Right cardiac atrium (tissue), 5 donors: ENCODE data around the gene ZNF610. TPM values are rescaled to one million over a fixed set of nuclear protein-coding genes. Genes with fewer than 3 reads are reported as not detected.
A peak's percentile ranks its signal among the peaks of the same experiment; 100 is the strongest.
"Not testable (repeated sequence)": the region's sequence is repeated elsewhere in the genome, so short reads cannot be mapped to it uniquely, and the experiment has no call there.

Experiments
- ATAC-seq, 2 donors: fragments of 200-7000 bp; cut with Tn5 transposase; one replicate each; pipeline versions ENCODE4 v1.8.0 to v1.9.1; 2020; ENCODE audit warnings: moderate library complexity in 2 of 2, mild to moderate bottlenecking in 1 of 2
- DNase-seq, 3 donors: peaks; one replicate each; pipeline ENCODE4 v3.0.0-alpha.2; 2020
- H3K27ac ChIP-seq: one replicate; pipeline ENCODE4 v1.5.1; 2013; ENCODE audit warnings: mild to moderate bottlenecking, low read length, control low read depth, moderate library complexity
- H3K27me3 ChIP-seq: one replicate; pipeline ENCODE4 v1.6.1; 2013; ENCODE audit not compliant: control insufficient read depth, insufficient read depth
- H3K4me1 ChIP-seq: one replicate; pipeline ENCODE4 v1.6.1; 2013; ENCODE audit warnings: low read length; ENCODE audit not compliant: control insufficient read depth, insufficient read depth
- H3K4me3 ChIP-seq: one replicate; pipeline ENCODE4 v1.5.1; 2013; ENCODE audit warnings: low read length, control low read depth
- H3K9me3 ChIP-seq: one replicate; pipeline ENCODE4 v1.6.1; 2013; ENCODE audit warnings: low read length; ENCODE audit not compliant: control insufficient read depth
- WGBS: extraction: QIAGEN DNeasy Blood & Tissue Kit; methylation state at CpG from one replicate; pipeline ENCODE4 v1.1.7; 2013; 5-methylcytosine and 5-hydroxymethylcytosine counted together
- intact Hi-C, 4 donors: fragments of 100-400 bp; cut with DNase I; formaldehyde crosslinking; loops; one replicate each; pipeline versions ENCODE4 v1.11.0 to v1.14.0; 2022 to 2023
- long read RNA-seq, 4 donors: library from polyadenylated mRNA; unstranded; transcript quantifications; one replicate each; pipeline ENCODE4 v2.0.0, GENCODE V29; 2020 to 2021
- polyA plus RNA-seq: library from polyadenylated mRNA; stranded (reverse); fragments of 200-250 nt; gene quantifications from one replicate; pipeline ENCODE4 v1.2.3, GENCODE V29; 2013
- total RNA-seq, 4 donors: library from RNA; stranded (reverse); fragmentation: NEBNext Ultra II Directional; extraction: Animal tissue kit (Norgen Biotek cat#: 25700); gene quantifications; one replicate each; pipeline ENCODE4 v1.2.1, GENCODE V29; 2021
- donor health status: healthy with polysubstance abuse.
- donor health status: DM: no; HTN: yes; CAD: no.
- donor health status: DM: no; HTN: no; CAD: no.
- donor health status: DM: no; HTN: yes; CAD: no; lungs with severe emphysema.
- donor health status: DM: yes; HTN: yes; CAD: no.

Gene ZNF610
- total RNA-seq, result 1 to 10 TPM; 1.4 to 3.4 (median 3.3) TPM
- polyA plus RNA-seq, result 2.8 TPM
- long read RNA-seq, donor 1, partial matches to known transcripts, result 1 of 6 reads
- long read RNA-seq, donor 1, other reads (novel, unspliced or antisense), result 1 of 6 reads
- long read RNA-seq, donor 2, result 0 reads
- long read RNA-seq, donor 3, partial matches to known transcripts, result 0 of 3 reads
- long read RNA-seq, donor 3, other reads (novel, unspliced or antisense), result 0 of 3 reads
- long read RNA-seq, donor 4, partial matches to known transcripts, result 0 of 2 reads
- long read RNA-seq, donor 4, other reads (novel, unspliced or antisense), result 0 of 2 reads

- peak within 1 kb of the TSS; percentile 78 for H3K27ac ChIP-seq
- intact Hi-C loops, result no loop called here
- ATAC-seq (peak; percentile 99 to 100), DNase-seq (peak; percentile 92 to 97 (median 97))
- peak within 1 kb of the TSS; percentile 89 for H3K4me3 ChIP-seq
- peaks cover 3% of the 10 kb centered on the region for H3K4me1 ChIP-seq
- H3K9me3 ChIP-seq, result peaks cover 5% of the 10 kb centered on the region
- under 1% methylated on average over 55 of the region's 55 CpGs for WGBS
- no peaks in the 10 kb centered on the region for H3K27me3 ChIP-seq
Measured at GRCh38 chr19:52336117-52336790, at the start of gene ZNF610. TSS of gene ZNF610 (plus strand) at chr19:52336243. CDS start at chr19:52349173, 12,930 bp downstream.

GRCh38 chr19:52286256-52286655 lies 49.8 kb upstream of the ZNF610 start:
- no peak overlapping the region for H3K27ac ChIP-seq
- H3K27me3 ChIP-seq, result no peaks in the 10 kb centered on the region
- no peaks in the 10 kb centered on the region for H3K9me3 ChIP-seq
- DNase-seq (no peak), ATAC-seq (no peak)
- no peak overlapping the region for H3K4me3 ChIP-seq
- intact Hi-C loops, result no loop called here
- no peaks in the 10 kb centered on the region for H3K4me1 ChIP-seq
- 83% methylated on average over 6 of the region's 6 CpGs for WGBS

GRCh38 chr19:52291781-52292180 lies 44.3 kb upstream of the ZNF610 start:
- 87% methylated on average over 3 of the region's 3 CpGs for WGBS
- Histone ChIP-seq H3K27ac (no peak overlapping the region), H3K9me3 (no peaks in the 10 kb centered on the region), H3K4me3 (no peak overlapping the region), H3K27me3 (no peaks in the 10 kb centered on the region), H3K4me1 (peaks cover 3% of the 10 kb centered on the region)
- ATAC-seq, result no peak
- no peak for DNase-seq
- intact Hi-C loops, result no loop called here

- H3K27ac ChIP-seq, H3K4me3 ChIP-seq, H3K27me3 ChIP-seq, H3K9me3 ChIP-seq, intact Hi-C loops, DNase-seq, H3K4me1 ChIP-seq, ATAC-seq: not testable (repeated sequence)
- 98% methylated on average over 6 of the region's 6 CpGs for WGBS
Measured at GRCh38 chr19:52292946-52293345, 43.1 kb upstream of the ZNF610 start.

GRCh38 chr19:52296400-52296772 lies 39.7 kb upstream of the ZNF610 start:
- Histone ChIP-seq H3K27ac (peak overlapping the region; percentile 96), H3K4me3 (peak overlapping the region; percentile 99), H3K27me3 (no peaks in the 10 kb centered on the region), H3K4me1 (peaks cover 3% of the 10 kb centered on the region), H3K9me3 (no peaks in the 10 kb centered on the region)
- intact Hi-C loops, result no loop called here
- 22% methylated on average over 8 of the region's 8 CpGs for WGBS
- DNase-seq (peak in 1 of 3 donors; percentile 35), ATAC-seq (peak in 1 of 2 donors; percentile 4)

- intact Hi-C loops, result no loop called here
- ATAC-seq, result peak; percentile 90 to 92
- Histone ChIP-seq H3K27me3 (no peaks in the 10 kb centered on the region), H3K9me3 (no peaks in the 10 kb centered on the region), H3K4me1 (peaks cover 3% of the 10 kb centered on the region), H3K27ac (peak within 1 kb of the TSS; percentile 96), H3K4me3 (peak within 1 kb of the TSS; percentile 99)
- WGBS, result under 1% methylated on average over 58 of the region's 75 CpGs
- DNase-seq, result peak; percentile 87 to 96 (median 95)
Measured at GRCh38 chr19:52296773-52297600, 39.1 kb upstream of the ZNF610 start, which contains the start of gene ZNF480. TSS of gene ZNF480 (plus strand) at chr19:52297169. CDS start at chr19:52300413, 3,244 bp downstream.

- Histone ChIP-seq H3K4me1 (peaks cover 3% of the 10 kb centered on the region), H3K27ac (peak overlapping the region; percentile 94), H3K9me3 (no peaks in the 10 kb centered on the region), H3K4me3 (peak overlapping the region; percentile 93), H3K27me3 (no peaks in the 10 kb centered on the region)
- DNase-seq (no peak), ATAC-seq (peak in 1 of 2 donors; percentile 13)
- intact Hi-C loops, result no loop called here
- 10% methylated on average over 18 of the region's 18 CpGs for WGBS
Measured at GRCh38 chr19:52297601-52298364, 38.3 kb upstream of the ZNF610 start.

GRCh38 chr19:52307275-52307674 lies 28.8 kb upstream of the ZNF610 start:
- DNase-seq (no peak), ATAC-seq (no peak)
- H3K4me3 ChIP-seq, result no peak overlapping the region
- intact Hi-C loops, result no loop called here
- peaks cover 28% of the 10 kb centered on the region for H3K9me3 ChIP-seq
- whole genome bisulfite sequencing, result 97% methylated on average over 10 of the region's 10 CpGs
- no peaks in the 10 kb centered on the region for H3K4me1 ChIP-seq
- H3K27me3 ChIP-seq, result no peaks in the 10 kb centered on the region
- H3K27ac ChIP-seq, result no peak overlapping the region

GRCh38 chr19:52322429-52322828 lies 13.6 kb upstream of the ZNF610 start:
- intact Hi-C loops, result no loop called here
- H3K4me3 ChIP-seq, result peak overlapping the region; percentile 16
- DNase-seq (no peak), ATAC-seq (no peak)
- no peaks in the 10 kb centered on the region for H3K27me3 ChIP-seq
- 99% methylated on average over 6 of the region's 6 CpGs for WGBS
- no peaks in the 10 kb centered on the region for H3K4me1 ChIP-seq
- H3K27ac ChIP-seq, result no peak overlapping the region
- peaks cover 17% of the 10 kb centered on the region for H3K9me3 ChIP-seq

- H3K27me3 ChIP-seq, result no peaks in the 10 kb centered on the region
- intact Hi-C loops, result no loop called here
- DNase-seq (no peak), ATAC-seq (no peak)
- WGBS, result 94% methylated on average over 10 of the region's 10 CpGs
- no peak overlapping the region for H3K4me3 ChIP-seq
- H3K4me1 ChIP-seq, result no peaks in the 10 kb centered on the region
- H3K27ac ChIP-seq, result no peak overlapping the region
- peaks cover 11% of the 10 kb centered on the region for H3K9me3 ChIP-seq
Measured at GRCh38 chr19:52331757-52332156, 4.3 kb upstream of the ZNF610 start.
